ENCODE data around the gene S1PR1. TPM values are rescaled to one million over a fixed set of nuclear protein-coding genes. Genes with fewer than 3 reads are reported as not detected.

S1PR1 gene
- total and polyA plus RNA-seq, 7 donors, result 1.2 to 29.3 (median 19.8) TPM

DNA sequence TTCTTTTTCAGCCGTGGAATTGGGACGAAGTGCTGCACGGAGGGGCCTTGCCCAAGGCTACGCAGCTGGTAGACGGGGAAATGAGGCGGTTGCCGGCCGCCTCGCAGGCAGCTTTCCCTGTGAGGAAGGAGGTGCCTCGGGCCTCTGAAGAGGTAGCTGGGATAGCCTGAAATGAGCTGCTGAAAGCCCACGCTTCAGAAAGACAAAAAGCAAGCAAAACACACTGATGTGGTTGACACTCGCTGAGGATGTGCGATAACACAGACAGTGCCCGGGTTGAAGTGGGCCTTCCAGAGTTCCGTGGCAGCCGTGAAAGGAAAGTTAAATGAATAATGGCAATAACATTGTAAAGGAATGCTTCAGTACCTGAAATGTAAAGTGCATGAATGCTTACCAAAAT lies 47.2 kb downstream of the S1PR1 start:
- no peaks in the 10 kb centered on the region for H3K36me3 ChIP-seq
- no peak overlapping the region for H3K4me3 ChIP-seq
- no peaks in the 10 kb centered on the region for H3K9me3 ChIP-seq
- no peak for DNase-seq
- 72 to 83% methylated on average over 16 of the region's 16 CpGs for WGBS, 2 donors
- no peak for TF ChIP-seq EP300 (IDR thresholded peaks at IDR 0.05)
- TF ChIP-seq, protein P1, sequence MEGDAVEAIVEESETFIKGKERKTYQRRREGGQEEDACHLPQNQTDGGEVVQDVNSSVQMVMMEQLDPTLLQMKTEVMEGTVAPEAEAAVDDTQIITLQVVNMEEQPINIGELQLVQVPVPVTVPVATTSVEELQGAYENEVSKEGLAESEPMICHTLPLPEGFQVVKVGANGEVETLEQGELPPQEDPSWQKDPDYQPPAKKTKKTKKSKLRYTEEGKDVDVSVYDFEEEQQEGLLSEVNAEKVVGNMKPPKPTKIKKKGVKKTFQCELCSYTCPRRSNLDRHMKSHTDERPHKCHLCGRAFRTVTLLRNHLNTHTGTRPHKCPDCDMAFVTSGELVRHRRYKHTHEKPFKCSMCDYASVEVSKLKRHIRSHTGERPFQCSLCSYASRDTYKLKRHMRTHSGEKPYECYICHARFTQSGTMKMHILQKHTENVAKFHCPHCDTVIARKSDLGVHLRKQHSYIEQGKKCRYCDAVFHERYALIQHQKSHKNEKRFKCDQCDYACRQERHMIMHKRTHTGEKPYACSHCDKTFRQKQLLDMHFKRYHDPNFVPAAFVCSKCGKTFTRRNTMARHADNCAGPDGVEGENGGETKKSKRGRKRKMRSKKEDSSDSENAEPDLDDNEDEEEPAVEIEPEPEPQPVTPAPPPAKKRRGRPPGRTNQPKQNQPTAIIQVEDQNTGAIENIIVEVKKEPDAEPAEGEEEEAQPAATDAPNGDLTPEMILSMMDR (IDR thresholded peaks at IDR 0.05), result no peak
- no peak for TF ChIP-seq POLR2AphosphoS5 (IDR thresholded peaks at IDR 0.05)
- no peak for TF ChIP-seq POLR2A (IDR thresholded peaks at IDR 0.05)
- no peak overlapping the region for H3K27ac ChIP-seq
- no peaks in the 10 kb centered on the region for H3K4me1 ChIP-seq
- H3K27me3 ChIP-seq, result no peaks in the 10 kb centered on the region
- intact Hi-C loops (cut with DNase I), result no loop called here

DNA sequence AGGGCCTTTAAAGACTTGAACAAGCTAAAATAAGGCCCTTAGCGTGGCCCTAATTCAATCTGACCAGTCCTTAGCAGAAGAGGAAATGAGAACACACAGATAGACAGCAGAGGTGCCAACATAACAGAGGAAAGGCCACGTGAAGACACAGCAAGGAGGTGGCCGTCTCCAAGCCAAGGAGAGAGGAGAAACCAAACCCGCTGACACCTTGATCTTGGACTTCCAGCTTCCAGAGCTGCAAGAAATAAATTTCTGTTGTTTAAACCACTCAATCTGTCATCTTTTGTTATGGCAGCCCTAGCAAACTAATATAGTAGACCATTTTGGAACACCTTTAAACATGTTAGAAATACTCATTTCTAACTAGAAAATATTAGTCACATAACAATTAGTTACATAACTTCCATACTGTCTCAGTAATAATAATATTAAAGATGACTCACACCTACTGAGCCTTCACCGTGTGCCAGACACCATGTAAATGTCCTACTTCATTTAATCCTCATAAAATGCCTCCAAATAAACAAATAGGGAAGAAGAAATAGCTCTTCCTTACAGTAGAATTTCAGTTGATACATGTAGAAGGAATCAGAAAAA lies 47.9 kb downstream of the S1PR1 start:
- Histone ChIP-seq H3K27me3 (no peaks in the 10 kb centered on the region), H3K4me1 (no peaks in the 10 kb centered on the region), H3K27ac (no peak overlapping the region), H3K36me3 (no peaks in the 10 kb centered on the region), H3K4me3 (no peak overlapping the region), H3K9me3 (no peaks in the 10 kb centered on the region)
- intact Hi-C loops (cut with DNase I), result no loop called here
- TF ChIP-seq, protein P1 (IDR thresholded peaks at IDR 0.05), result no peak
- TF ChIP-seq POLR2A (IDR thresholded peaks at IDR 0.05) (no peak), POLR2AphosphoS5 (IDR thresholded peaks at IDR 0.05) (no peak), EP300 (IDR thresholded peaks at IDR 0.05) (no peak)
- no peak for DNase-seq
- 81 to 83% methylated on average over 5 of the region's 5 CpGs for WGBS, 2 donors

DNA sequence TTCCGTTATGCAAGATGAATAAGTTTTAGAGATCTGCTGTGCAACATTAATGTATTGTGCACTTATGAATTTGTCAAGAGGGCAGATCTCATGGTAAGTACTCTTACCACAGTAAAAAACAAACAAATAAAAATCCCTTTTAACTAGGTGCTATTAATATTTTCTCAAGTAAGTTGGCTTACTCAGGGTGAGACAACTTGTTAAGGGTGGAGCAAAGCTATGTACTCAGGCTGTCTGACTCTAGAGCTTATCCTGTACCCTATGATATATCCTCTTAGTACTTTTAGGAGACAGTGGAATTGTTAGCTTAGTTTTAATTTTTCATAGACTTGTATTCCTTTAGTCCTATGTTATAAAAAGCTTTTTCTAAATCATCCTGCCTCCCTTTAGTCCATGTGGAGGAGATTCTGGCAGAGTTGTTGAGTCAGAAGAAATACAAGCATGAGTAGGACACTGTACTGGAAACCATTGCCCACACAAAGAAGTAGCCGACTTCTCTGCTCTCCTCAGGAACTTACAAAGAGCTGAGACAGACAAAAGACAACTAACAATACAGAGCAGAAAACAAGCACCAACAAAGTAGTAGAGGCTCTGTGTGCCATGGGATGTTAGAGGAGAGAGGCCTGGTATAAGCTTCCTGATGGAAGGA lies 49.2 kb downstream of the S1PR1 start:
- Histone ChIP-seq H3K4me3 (no peak overlapping the region), H3K9me3 (no peaks in the 10 kb centered on the region), H3K36me3 (no peaks in the 10 kb centered on the region), H3K27me3 (no peaks in the 10 kb centered on the region), H3K27ac (no peak overlapping the region), H3K4me1 (no peaks in the 10 kb centered on the region)
- no peak for DNase-seq
- TF ChIP-seq, protein P1 (IDR thresholded peaks at IDR 0.05), result no peak
- TF ChIP-seq POLR2AphosphoS5 (IDR thresholded peaks at IDR 0.05) (no peak), POLR2A (IDR thresholded peaks at IDR 0.05) (no peak), EP300 (IDR thresholded peaks at IDR 0.05) (no peak)
- intact Hi-C loops (cut with DNase I), result no loop called here
- 84 to 93% methylated on average over 2 of the region's 2 CpGs for whole genome bisulfite sequencing, 2 donors

DNA sequence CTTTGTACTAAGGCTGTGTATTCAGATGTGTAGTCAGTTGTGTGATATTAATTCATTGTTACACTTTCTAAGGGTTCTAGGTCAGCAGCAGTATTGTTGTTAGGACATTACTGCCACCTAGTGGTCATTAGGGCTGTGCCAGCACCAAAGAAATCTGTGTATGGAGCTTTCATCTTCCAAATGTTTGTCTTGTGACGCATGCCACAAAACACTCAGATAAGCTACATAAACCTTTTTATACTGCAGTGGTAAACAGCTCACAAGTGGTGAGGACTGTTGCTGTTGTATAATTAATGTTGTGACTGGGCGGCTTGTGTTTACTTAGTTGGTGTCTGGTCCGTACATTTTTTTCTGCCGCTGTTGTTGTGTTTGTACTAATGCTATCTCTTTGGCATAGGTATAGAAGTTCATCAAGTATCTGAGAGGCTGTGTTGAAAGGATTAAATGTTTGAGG lies 51.7 kb downstream of the S1PR1 start:
- 6 to 42% methylated on average over 4 of the region's 4 CpGs for WGBS, 2 donors
- Histone ChIP-seq H3K4me3 (no peak overlapping the region), H3K4me1 (no peaks in the 10 kb centered on the region), H3K36me3 (no peaks in the 10 kb centered on the region), H3K27ac (no peak overlapping the region), H3K27me3 (no peaks in the 10 kb centered on the region), H3K9me3 (no peaks in the 10 kb centered on the region)
- intact Hi-C loops (cut with DNase I), result loop anchor here (1.0 kb wide), 1 partner anchor 367 kb away; no protein-coding TSS in a partner anchor
- DNase-seq, result peak; percentile 75
- TF ChIP-seq POLR2AphosphoS5 (IDR thresholded peaks at IDR 0.05), result no peak
- no peak for TF ChIP-seq EP300 (IDR thresholded peaks at IDR 0.05)
- TF ChIP-seq, protein P1 (IDR thresholded peaks at IDR 0.05), result peak; percentile 52 to 92 (median 79)
- TF ChIP-seq POLR2A (IDR thresholded peaks at IDR 0.05), result no peak

Measured in sigmoid colon (tissue), 7 donors.